Measurements from ENCODE around the gene EMC9.

- TF ChIP-seq EP300 (IDR thresholded peaks at IDR 0.05) (no peak), POLR2AphosphoS5 (IDR thresholded peaks at IDR 0.05) (peak; percentile 67), POLR2A (IDR thresholded peaks at IDR 0.05) (peak; percentile 36 to 60)
- TF ChIP-seq, protein P1, sequence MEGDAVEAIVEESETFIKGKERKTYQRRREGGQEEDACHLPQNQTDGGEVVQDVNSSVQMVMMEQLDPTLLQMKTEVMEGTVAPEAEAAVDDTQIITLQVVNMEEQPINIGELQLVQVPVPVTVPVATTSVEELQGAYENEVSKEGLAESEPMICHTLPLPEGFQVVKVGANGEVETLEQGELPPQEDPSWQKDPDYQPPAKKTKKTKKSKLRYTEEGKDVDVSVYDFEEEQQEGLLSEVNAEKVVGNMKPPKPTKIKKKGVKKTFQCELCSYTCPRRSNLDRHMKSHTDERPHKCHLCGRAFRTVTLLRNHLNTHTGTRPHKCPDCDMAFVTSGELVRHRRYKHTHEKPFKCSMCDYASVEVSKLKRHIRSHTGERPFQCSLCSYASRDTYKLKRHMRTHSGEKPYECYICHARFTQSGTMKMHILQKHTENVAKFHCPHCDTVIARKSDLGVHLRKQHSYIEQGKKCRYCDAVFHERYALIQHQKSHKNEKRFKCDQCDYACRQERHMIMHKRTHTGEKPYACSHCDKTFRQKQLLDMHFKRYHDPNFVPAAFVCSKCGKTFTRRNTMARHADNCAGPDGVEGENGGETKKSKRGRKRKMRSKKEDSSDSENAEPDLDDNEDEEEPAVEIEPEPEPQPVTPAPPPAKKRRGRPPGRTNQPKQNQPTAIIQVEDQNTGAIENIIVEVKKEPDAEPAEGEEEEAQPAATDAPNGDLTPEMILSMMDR (IDR thresholded peaks at IDR 0.05): peak in 1 of 4 experiments; percentile 3
Measured at GRCh38 chr14:24113801-24114531, 27.4 kb downstream of the EMC9 start.

Measured in gastroesophageal sphincter (tissue), 3 donors.